ENCODE data around the gene IL17C. TPM values are rescaled to one million over a fixed set of nuclear protein-coding genes. Genes with fewer than 3 reads are reported as not detected.
A peak's percentile ranks its signal among the peaks of the same experiment; 100 is the strongest.
"Not testable (repeated sequence)": the region's sequence is repeated elsewhere in the genome, so short reads cannot be mapped to it uniquely, and the experiment has no call there.

IL17C gene
- total RNA-seq, 1 donor from 2014 or later = not detected

GRCh38 chr16:88609426-88609825, 28.9 kb upstream of the IL17C start:
- not testable (repeated sequence) for DNase-seq (ENCODE audit: low read depth in 2 of 2)

- DNase-seq (ENCODE audit: low read depth in 2 of 2) = no peak
Observed at GRCh38 chr16:88610080-88610479, 28.3 kb upstream of the IL17C start.

- no peak for DNase-seq (ENCODE audit: low read depth in 2 of 2)
Observed at GRCh38 chr16:88610909-88611812, 27.2 kb upstream of the IL17C start.

GRCh38 chr16:88613293-88613692, 25.1 kb upstream of the IL17C start:
- no peak for DNase-seq (ENCODE audit: low read depth in 2 of 2)

GRCh38 chr16:88613911-88614817, 24.2 kb upstream of the IL17C start:
- no peak for DNase-seq (ENCODE audit: low read depth in 2 of 2)

- no peak for DNase-seq (ENCODE audit: low read depth in 2 of 2)
Observed at GRCh38 chr16:88614818-88615580, 23.4 kb upstream of the IL17C start.

GRCh38 chr16:88616320-88616719, 22.1 kb upstream of the IL17C start:
- peak in 1 of 2 donors; percentile 34 for DNase-seq (ENCODE audit: low read depth in 2 of 2)

- DNase-seq (ENCODE audit: low read depth in 2 of 2) = no peak
Observed at GRCh38 chr16:88616736-88617135, 21.6 kb upstream of the IL17C start.

GRCh38 chr16:88617268-88618031, 20.9 kb upstream of the IL17C start:
- DNase-seq (ENCODE audit: low read depth in 2 of 2) = no peak

- DNase-seq (ENCODE audit: low read depth in 2 of 2) = no peak
Observed at GRCh38 chr16:88618182-88618955, 20.0 kb upstream of the IL17C start.

- no peak for DNase-seq (ENCODE audit: low read depth in 2 of 2)
Observed at GRCh38 chr16:88618956-88619667, 19.3 kb upstream of the IL17C start.

GRCh38 chr16:88619859-88620815, 18.2 kb upstream of the IL17C start:
- DNase-seq (ENCODE audit: low read depth in 2 of 2) = no peak

GRCh38 chr16:88622125-88622524, 16.2 kb upstream of the IL17C start:
- no peak for DNase-seq (ENCODE audit: low read depth in 2 of 2)

- DNase-seq (ENCODE audit: low read depth in 2 of 2) = no peak
Observed at GRCh38 chr16:88622866-88623265, 15.5 kb upstream of the IL17C start.

GRCh38 chr16:88623858-88624257, 14.5 kb upstream of the IL17C start:
- no peak for DNase-seq (ENCODE audit: low read depth in 2 of 2)

GRCh38 chr16:88624481-88624880, 13.9 kb upstream of the IL17C start:
- no peak for DNase-seq (ENCODE audit: low read depth in 2 of 2)

GRCh38 chr16:88624977-88625576, 13.3 kb upstream of the IL17C start:
- DNase-seq (ENCODE audit: low read depth in 2 of 2) = no peak

- no peak for DNase-seq (ENCODE audit: low read depth in 2 of 2)
Observed at GRCh38 chr16:88626646-88627045, 11.7 kb upstream of the IL17C start.
